Testis (tissue), 2 donors: Measurements from ENCODE around the gene ABHD4.

Experiments used
- POLR2A ChIP-seq: fragments of 450-650 bp; IDR thresholded peaks from one replicate; pipeline ENCODE4 v1.6.1; 2017; ENCODE audit warnings: antibody characterized with exemption, mild to moderate bottlenecking, moderate library complexity
- TF ChIP-seq, protein P1 (sequence below), 3 experiments: fragments of 450-650 bp in 2 of 3; fragments of 200-600 bp in 1 of 3; sonication (generic) in 1 of 3; IDR thresholded peaks; one replicate each; pipeline ENCODE4 v1.5.1; 2016 to 2019; ENCODE audit warnings: antibody characterized with exemption in 3 of 3, mild to moderate bottlenecking in 2 of 3, moderate library complexity in 1 of 3

DNA sequence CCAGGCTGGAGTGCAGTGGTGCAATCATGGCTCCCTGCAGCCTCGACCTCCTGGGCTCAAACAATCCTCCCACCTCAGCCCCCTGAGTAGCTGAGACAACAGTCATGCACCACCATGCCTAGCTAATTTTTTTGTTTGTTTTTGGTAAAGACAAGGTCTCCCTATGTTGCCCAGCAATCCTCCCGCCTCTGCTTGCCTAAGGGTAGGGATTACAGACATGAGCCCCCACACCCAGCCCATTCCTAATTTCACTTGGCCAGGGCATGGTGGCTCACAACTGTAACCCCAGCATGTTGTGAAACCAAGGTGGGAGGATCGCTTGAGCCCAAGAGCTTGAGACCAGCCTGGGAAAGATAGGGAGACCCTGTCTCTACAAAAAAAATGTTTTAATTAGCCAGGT, 18.2 kb upstream of the ABHD4 start:
- TF ChIP-seq POLR2A: no peak
- TF ChIP-seq, protein P1, sequence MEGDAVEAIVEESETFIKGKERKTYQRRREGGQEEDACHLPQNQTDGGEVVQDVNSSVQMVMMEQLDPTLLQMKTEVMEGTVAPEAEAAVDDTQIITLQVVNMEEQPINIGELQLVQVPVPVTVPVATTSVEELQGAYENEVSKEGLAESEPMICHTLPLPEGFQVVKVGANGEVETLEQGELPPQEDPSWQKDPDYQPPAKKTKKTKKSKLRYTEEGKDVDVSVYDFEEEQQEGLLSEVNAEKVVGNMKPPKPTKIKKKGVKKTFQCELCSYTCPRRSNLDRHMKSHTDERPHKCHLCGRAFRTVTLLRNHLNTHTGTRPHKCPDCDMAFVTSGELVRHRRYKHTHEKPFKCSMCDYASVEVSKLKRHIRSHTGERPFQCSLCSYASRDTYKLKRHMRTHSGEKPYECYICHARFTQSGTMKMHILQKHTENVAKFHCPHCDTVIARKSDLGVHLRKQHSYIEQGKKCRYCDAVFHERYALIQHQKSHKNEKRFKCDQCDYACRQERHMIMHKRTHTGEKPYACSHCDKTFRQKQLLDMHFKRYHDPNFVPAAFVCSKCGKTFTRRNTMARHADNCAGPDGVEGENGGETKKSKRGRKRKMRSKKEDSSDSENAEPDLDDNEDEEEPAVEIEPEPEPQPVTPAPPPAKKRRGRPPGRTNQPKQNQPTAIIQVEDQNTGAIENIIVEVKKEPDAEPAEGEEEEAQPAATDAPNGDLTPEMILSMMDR (IDR thresholded peaks at IDR 0.05): no peak
